ENCODE measurements around the gene PHF2. TPM values are rescaled to one million over a fixed set of nuclear protein-coding genes. Genes with fewer than 3 reads are reported as not detected.

Gene PHF2
- total RNA-seq, 1 experiment from 2014 or later, result 17.4 TPM

DNA sequence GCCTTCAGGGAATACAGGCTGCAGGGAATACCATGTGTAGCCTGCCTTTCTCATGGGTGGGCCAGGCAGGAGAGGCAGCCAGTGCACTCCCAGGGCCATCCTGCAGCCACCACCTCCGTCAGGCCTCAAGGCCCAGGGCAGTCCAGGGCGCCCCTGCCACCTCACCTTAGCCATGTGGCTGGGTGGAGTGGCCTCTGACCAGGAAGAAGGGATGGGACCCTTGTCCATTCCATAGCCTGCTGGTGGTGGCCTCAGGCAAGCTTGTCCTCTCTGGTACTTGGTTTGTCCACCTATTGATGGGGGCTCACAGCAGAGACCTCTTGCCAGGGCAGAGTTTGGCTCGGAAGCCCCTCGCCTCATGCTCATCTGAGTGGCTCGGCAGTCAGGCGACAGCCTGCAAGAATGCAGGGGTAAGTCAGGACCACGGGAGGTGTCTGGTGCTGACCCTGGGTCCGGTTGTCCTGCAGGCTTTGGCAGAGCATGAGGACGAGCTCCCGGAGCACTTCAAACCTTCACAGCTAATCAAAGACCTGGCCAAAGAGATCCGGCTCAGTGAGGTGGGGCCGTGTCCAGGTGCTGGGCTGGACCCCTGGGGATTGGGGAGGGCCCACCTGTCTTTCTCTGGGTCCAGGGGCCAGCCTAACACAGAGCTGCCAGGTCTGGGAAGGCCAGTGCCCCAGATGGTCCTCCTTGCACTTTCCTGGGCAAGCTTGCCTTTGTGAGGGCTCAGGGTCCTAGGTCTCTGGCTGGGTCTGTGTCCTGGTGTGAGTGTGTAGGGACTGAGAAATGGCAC, 82.9 kb downstream of the PHF2 start:
- Histone ChIP-seq H2BK12ac (ENCODE audit: insufficient read length, low read depth, low read length) (no peak overlapping the region), H3K23ac (ENCODE audit: insufficient read length, low read depth, low read length) (no peak overlapping the region), H2BK120ac (ENCODE audit: low read depth, low read length, poor library complexity, severe bottlenecking) (no peak overlapping the region), H2BK5ac (ENCODE audit: insufficient read length, low read length) (no peak overlapping the region), H2BK15ac (ENCODE audit: low read depth, low read length) (no peak overlapping the region), H3K79me1 (ENCODE audit: insufficient read depth, low read depth, low read length, poor library complexity, severe bottlenecking) (no peaks in the 10 kb centered on the region), H3K79me2 (ENCODE audit: insufficient read depth, low read length) (no peaks in the 10 kb centered on the region), H3T11ph (ENCODE audit: low read length) (no peak overlapping the region), H3K4ac (ENCODE audit: low read depth, low read length) (no peak overlapping the region), H3K9ac (ENCODE audit: extremely low read depth, insufficient read length, low read length) (no peak overlapping the region), H4K20me1 (ENCODE audit: control insufficient read depth, insufficient read depth, insufficient read length) (no peaks in the 10 kb centered on the region), H2BK20ac (ENCODE audit: low read depth, low read length, poor library complexity, severe bottlenecking) (no peak overlapping the region), H2AK5ac (ENCODE audit: insufficient read length, low read length) (no peak overlapping the region), H3K56ac (ENCODE audit: insufficient read length, low read depth, low read length) (no peak overlapping the region), H4K5ac (ENCODE audit: insufficient read length, low read depth, low read length) (no peak overlapping the region), H4K91ac (ENCODE audit: insufficient read length, low read depth, low read length) (no peak overlapping the region), H3K9me3 (ENCODE audit: control insufficient read depth, low read depth, low read length) (no peaks in the 10 kb centered on the region), H4K8ac (replicated peaks; ENCODE audit: insufficient read length, low read depth, low read length) (no peak overlapping the region), H3K4me2 (ENCODE audit: insufficient read depth, insufficient read length, low read length) (no peak overlapping the region), H3K4me1 (ENCODE audit: insufficient read depth, low read length) (no peaks in the 10 kb centered on the region), H3K23me2 (ENCODE audit: insufficient read length, low read depth, low read length, poor library complexity, severe bottlenecking) (no peaks in the 10 kb centered on the region), H3K27me3 (ENCODE audit: insufficient read depth, low read length) (no peaks in the 10 kb centered on the region), H3K18ac (ENCODE audit: insufficient read length, low read depth, low read length) (no peak overlapping the region), H2AFZ (ENCODE audit: low read length) (no peak overlapping the region), H3K14ac (ENCODE audit: insufficient read depth, low read length) (no peak overlapping the region), H3K27ac (ENCODE audit: insufficient read length, low read depth, low read length) (no peak overlapping the region)
- Mint-ChIP-seq H3K36me3 (ENCODE audit: insufficient read depth in 1 of 3, low read depth in 3 of 3) (peaks cover 6 to 19% (median 9%) of the 10 kb centered on the region in 3 experiments; a peak in 5 of 7 replicates), H3K4me3 (no peak overlapping the region), H3K27ac (no peak overlapping the region), H3K27me3 (ENCODE audit: low read depth) (no peaks in the 10 kb centered on the region), H3K4me1 (no peaks in the 10 kb centered on the region), H3K9me3 (no peaks in the 10 kb centered on the region)
- DNase-seq, result no peak
- TF ChIP-seq, protein P1, sequence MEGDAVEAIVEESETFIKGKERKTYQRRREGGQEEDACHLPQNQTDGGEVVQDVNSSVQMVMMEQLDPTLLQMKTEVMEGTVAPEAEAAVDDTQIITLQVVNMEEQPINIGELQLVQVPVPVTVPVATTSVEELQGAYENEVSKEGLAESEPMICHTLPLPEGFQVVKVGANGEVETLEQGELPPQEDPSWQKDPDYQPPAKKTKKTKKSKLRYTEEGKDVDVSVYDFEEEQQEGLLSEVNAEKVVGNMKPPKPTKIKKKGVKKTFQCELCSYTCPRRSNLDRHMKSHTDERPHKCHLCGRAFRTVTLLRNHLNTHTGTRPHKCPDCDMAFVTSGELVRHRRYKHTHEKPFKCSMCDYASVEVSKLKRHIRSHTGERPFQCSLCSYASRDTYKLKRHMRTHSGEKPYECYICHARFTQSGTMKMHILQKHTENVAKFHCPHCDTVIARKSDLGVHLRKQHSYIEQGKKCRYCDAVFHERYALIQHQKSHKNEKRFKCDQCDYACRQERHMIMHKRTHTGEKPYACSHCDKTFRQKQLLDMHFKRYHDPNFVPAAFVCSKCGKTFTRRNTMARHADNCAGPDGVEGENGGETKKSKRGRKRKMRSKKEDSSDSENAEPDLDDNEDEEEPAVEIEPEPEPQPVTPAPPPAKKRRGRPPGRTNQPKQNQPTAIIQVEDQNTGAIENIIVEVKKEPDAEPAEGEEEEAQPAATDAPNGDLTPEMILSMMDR (conservative IDR thresholded peaks at IDR 0.05), result no peak
- WGBS (ENCODE audit: extremely low coverage, insufficient read length, low lambda C conversion rate), result no CpG with 5 or more reads among the region's 12 CpGs

Data from H9 (cell line).